Measurements from ENCODE around the gene PRPH. TPM values are rescaled to one million over a fixed set of nuclear protein-coding genes. Genes with fewer than 3 reads are reported as not detected.

PRPH gene
- total and polyA plus RNA-seq, 2 of the 13 experiments (the other 11 are each of a cell fraction or from before 2014, with no cell fraction given) = 0.12 TPM; not detected in 1

GRCh38 chr12:49347311-49348193 is 52.6 kb downstream of the PRPH start (continued):
- TF ChIP-seq ZNF891 (CRISPR knock-in tag; IDR thresholded peaks at IDR 0.05) = peak; percentile 61; the same call in 1 of the 2 replicates
- TF ChIP-seq ZNF878 (CRISPR knock-in tag; IDR thresholded peaks at IDR 0.05) = peak; percentile 72
- peak; percentile 49; the same call in 1 of the 2 replicates for TF ChIP-seq CEBPG (CRISPR knock-in tag; IDR thresholded peaks at IDR 0.05)
- TF ChIP-seq KMT2B (CRISPR knock-in tag; IDR thresholded peaks at IDR 0.05) = peak; percentile 72
- TF ChIP-seq, protein P1, sequence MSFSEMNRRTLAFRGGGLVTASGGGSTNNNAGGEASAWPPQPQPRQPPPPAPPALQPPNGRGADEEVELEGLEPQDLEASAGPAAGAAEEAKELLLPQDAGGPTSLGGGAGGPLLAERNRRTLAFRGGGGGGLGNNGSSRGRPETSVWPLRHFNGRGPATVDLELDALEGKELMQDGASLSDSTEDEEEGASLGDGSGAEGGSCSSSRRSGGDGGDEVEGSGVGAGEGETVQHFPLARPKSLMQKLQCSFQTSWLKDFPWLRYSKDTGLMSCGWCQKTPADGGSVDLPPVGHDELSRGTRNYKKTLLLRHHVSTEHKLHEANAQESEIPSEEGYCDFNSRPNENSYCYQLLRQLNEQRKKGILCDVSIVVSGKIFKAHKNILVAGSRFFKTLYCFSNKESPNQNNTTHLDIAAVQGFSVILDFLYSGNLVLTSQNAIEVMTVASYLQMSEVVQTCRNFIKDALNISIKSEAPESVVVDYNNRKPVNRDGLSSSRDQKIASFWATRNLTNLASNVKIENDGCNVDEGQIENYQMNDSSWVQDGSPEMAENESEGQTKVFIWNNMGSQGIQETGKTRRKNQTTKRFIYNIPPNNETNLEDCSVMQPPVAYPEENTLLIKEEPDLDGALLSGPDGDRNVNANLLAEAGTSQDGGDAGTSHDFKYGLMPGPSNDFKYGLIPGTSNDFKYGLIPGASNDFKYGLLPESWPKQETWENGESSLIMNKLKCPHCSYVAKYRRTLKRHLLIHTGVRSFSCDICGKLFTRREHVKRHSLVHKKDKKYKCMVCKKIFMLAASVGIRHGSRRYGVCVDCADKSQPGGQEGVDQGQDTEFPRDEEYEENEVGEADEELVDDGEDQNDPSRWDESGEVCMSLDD (CRISPR knock-in tag; IDR thresholded peaks at IDR 0.05; ENCODE audit: borderline replicate concordance) = peak; percentile 93; the same call in 1 of the 2 replicates
- TF ChIP-seq ZNF558 (CRISPR knock-in tag; IDR thresholded peaks at IDR 0.05; ENCODE audit: borderline replicate concordance) = peak; percentile 9; the same call in 1 of the 2 replicates
- peak; percentile 80; the same call in 1 of the 2 replicates for TF ChIP-seq FOXJ3 (CRISPR knock-in tag; IDR thresholded peaks at IDR 0.05; ENCODE audit: borderline replicate concordance)
- peak; percentile 65; the same call in 1 of the 2 replicates for TF ChIP-seq ZZZ3 (CRISPR knock-in tag; IDR thresholded peaks at IDR 0.05; ENCODE audit: borderline replicate concordance)
- TF ChIP-seq, protein P2, sequence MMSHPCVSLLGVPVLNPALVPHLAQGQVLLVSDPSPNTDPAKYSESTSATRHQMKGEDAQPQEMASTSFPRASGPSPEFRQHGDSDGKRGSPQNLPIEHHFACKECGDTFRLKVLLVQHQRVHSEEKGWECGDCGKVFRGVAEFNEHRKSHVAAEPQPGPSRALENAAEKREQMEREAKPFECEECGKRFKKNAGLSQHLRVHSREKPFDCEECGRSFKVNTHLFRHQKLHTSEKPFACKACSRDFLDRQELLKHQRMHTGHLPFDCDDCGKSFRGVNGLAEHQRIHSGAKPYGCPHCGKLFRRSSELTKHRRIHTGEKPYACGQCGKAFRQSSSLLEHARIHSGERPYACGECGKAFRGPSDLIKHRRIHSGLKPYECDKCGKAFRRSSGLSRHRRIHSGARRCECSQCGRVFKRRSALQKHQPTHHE (CRISPR knock-in tag; IDR thresholded peaks at IDR 0.05; ENCODE audit: borderline replicate concordance) = peak; percentile 77
- TF ChIP-seq, protein P3, sequence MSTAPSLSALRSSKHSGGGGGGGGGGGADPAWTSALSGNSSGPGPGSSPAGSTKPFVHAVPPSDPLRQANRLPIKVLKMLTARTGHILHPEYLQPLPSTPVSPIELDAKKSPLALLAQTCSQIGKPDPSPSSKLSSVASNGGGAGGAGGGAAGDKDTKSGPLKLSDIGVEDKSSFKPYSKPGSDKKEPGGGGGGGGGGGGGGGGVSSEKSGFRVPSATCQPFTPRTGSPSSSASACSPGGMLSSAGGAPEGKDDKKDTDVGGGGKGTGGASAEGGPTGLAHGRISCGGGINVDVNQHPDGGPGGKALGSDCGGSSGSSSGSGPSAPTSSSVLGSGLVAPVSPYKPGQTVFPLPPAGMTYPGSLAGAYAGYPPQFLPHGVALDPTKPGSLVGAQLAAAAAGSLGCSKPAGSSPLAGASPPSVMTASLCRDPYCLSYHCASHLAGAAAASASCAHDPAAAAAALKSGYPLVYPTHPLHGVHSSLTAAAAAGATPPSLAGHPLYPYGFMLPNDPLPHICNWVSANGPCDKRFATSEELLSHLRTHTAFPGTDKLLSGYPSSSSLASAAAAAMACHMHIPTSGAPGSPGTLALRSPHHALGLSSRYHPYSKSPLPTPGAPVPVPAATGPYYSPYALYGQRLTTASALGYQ (CRISPR knock-in tag; IDR thresholded peaks at IDR 0.05) = peak; percentile 93
- TF ChIP-seq, protein P4, sequence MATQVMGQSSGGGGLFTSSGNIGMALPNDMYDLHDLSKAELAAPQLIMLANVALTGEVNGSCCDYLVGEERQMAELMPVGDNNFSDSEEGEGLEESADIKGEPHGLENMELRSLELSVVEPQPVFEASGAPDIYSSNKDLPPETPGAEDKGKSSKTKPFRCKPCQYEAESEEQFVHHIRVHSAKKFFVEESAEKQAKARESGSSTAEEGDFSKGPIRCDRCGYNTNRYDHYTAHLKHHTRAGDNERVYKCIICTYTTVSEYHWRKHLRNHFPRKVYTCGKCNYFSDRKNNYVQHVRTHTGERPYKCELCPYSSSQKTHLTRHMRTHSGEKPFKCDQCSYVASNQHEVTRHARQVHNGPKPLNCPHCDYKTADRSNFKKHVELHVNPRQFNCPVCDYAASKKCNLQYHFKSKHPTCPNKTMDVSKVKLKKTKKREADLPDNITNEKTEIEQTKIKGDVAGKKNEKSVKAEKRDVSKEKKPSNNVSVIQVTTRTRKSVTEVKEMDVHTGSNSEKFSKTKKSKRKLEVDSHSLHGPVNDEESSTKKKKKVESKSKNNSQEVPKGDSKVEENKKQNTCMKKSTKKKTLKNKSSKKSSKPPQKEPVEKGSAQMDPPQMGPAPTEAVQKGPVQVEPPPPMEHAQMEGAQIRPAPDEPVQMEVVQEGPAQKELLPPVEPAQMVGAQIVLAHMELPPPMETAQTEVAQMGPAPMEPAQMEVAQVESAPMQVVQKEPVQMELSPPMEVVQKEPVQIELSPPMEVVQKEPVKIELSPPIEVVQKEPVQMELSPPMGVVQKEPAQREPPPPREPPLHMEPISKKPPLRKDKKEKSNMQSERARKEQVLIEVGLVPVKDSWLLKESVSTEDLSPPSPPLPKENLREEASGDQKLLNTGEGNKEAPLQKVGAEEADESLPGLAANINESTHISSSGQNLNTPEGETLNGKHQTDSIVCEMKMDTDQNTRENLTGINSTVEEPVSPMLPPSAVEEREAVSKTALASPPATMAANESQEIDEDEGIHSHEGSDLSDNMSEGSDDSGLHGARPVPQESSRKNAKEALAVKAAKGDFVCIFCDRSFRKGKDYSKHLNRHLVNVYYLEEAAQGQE (IDR thresholded peaks at IDR 0.05; ENCODE audit: borderline replicate concordance in 1 of 2, low read depth in 1 of 2, low read length in 2 of 2) = peak in 1 of 2 experiments; percentile 77; a peak in 2 of 4 replicates
- TF ChIP-seq KLF11 (CRISPR knock-in tag; IDR thresholded peaks at IDR 0.05) = no peak
- 0 out of 2 replicates have a peak, but pooled peaks have one; percentile 55 for TF ChIP-seq ZNF839 (CRISPR knock-in tag; IDR thresholded peaks at IDR 0.05; ENCODE audit: borderline replicate concordance)
- no peak for TF ChIP-seq ATF7 (IDR thresholded peaks at IDR 0.05)
- 0 out of 2 replicates have a peak, but pooled peaks have one; percentile 64 for TF ChIP-seq ATF7 (CRISPR knock-in tag; IDR thresholded peaks at IDR 0.05)
- TF ChIP-seq PRPF4 (IDR thresholded peaks at IDR 0.05; ENCODE audit: low read depth, low read length, poor library complexity, severe bottlenecking) = no peak
- TF ChIP-seq FOXA1 (IDR thresholded peaks at IDR 0.05) = no peak
- 0 out of 2 replicates have a peak, but pooled peaks have one; percentile 16 for TF ChIP-seq FOXA1 (CRISPR knock-in tag; IDR thresholded peaks at IDR 0.05)
- no peak for TF ChIP-seq ZFP62 (CRISPR knock-in tag; IDR thresholded peaks at IDR 0.05)

All from HepG2 (cell line).